HG03439 (cell line): ENCODE measurements around the gene TMEM266.
"Not testable (repeated sequence)": the region's sequence is repeated elsewhere in the genome, so short reads cannot be mapped to it uniquely, and the experiment has no call there.

Experiments
- ATAC-seq: cut with Tn5 transposase; IDR thresholded peaks from one replicate; pipeline ENCODE4 v1.9.1; 2021; ENCODE audit warnings: mild to moderate bottlenecking, moderate library complexity; ENCODE audit not compliant: unreplicated experiment

Gene TMEM266, protein sequence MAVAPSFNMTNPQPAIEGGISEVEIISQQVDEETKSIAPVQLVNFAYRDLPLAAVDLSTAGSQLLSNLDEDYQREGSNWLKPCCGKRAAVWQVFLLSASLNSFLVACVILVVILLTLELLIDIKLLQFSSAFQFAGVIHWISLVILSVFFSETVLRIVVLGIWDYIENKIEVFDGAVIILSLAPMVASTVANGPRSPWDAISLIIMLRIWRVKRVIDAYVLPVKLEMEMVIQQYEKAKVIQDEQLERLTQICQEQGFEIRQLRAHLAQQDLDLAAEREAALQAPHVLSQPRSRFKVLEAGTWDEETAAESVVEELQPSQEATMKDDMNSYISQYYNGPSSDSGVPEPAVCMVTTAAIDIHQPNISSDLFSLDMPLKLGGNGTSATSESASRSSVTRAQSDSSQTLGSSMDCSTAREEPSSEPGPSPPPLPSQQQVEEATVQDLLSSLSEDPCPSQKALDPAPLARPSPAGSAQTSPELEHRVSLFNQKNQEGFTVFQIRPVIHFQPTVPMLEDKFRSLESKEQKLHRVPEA

DNA sequence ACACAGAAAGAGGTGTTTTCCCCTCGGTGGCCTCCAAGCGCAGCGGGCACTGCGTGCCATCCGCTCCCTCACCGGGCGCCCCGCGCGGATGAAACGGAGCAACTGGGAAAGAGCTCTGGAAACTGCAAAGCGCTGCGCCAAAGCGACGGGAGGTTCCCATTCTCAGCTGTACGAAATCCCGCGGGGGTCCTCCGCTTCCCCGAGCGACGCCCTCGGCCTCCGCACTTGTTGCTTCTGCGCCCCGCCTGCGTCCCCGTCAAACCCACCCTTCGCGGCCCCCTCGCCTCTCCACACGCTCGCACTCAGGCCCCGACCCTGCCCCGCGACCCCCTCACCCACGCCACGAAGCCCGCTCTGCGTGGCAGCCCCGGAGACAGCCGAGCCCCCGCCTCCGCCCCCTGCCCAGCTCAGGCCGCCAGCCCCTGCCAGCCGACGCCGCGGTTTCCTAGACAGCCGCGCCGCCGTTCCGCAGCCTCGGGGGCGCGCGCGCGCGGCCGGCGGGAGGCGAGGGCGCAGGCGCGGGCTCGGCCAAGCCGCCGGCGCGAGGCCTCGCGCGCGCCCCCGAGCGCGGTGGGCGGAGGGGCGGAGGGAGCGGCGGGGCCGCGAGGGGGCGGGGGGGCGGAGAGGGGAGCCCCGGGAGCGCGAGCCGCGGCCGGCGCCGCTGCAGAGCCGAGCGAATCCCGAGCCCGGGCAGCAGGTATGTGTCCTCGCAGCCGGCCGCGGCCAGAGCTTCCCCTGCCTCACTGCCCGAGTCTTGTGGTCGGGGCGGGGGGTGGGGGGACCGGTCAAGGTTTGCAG is at the start of gene TMEM266:
TSS of gene TMEM266 (plus strand) at position 666 of the 798 bp plus-strand sequence. CDS start 74,279 bp downstream, outside the sequence.
- ATAC-seq: no peak

DNA sequence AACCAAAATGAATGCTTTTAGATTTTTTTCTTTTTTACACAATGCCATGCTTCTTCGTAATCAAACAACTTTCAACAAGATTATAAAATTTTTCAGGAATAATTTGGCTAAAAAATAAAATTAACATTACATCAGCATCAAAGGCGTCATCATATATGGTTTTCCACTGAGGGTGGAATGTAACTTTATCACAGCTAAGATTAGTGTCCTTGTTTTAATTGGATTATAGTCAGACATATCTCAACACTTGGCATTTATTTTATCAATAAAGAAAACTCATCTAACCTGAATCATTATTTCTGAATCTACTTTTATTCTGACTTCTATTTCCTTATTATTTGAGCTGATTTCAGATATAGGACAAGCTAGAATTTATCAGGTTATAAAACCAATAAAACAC is 49.2 kb upstream of the TMEM266 start:
- ATAC-seq: no peak

DNA sequence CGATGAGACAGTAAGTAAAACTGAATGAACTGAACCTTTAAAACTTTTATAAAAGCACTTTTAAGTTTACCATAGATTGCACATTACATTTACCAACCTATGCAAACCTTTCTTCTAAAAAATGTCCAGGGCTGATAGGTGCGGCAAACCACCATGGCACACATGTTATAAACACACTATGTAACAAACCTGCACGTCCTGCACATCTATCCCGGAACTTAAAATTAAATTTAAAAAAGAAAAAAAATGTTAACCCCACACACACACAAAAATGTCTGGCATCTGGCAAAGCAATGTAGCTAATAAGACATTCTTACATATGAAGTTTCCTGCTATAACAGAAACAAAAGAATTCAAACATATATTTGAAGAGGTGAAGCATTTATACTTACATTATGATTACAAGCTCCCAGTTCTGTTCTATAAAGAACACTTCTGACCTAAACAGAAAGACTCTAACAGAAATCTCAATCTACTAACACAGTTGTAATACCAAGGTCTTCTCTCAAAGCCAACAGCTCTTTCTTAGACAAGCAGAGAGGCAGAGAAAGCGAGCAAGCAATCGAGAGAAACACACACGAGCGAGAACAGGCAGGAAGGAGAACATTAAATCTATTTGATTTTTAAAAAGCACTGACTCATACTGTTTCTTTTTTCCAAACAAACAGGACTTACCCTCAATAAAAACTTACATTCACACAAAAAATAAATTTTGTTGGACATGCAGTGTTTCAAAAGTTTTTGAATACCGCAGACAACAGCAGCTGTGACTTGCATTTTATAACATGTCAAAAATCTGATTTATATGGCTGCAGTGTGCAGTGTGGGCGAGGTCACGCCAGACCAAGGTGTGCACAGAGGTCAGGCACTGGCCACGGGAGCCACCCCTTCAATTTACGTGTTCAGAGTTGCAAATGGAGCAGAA is 47.9 kb upstream of the TMEM266 start, which contains the start of gene NRG4:
TSS of gene NRG4 (minus strand) at position 798 of the 925 bp plus-strand sequence. CDS start 1,194 bp downstream, outside the sequence.
- no peak for ATAC-seq

DNA sequence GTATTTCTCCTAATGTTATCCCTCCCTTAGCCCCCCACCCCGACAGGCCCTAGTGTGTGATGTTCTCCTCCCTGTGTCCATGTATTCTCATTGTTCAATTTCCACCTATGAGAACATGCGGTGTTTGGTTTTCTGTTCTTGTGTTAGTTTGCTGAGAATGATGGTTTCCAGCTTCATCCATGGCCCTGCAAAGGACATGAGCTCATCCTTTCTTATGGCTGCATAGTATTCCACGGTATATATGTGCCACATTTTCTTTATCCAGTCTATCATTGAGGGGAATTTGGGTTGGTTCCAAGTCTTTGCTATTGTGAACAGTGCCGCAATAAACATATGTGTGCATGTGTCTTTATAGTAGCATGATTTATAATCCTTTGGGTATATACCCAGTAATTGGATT is 46.3 kb upstream of the TMEM266 start:
- ATAC-seq: not testable (repeated sequence)

DNA sequence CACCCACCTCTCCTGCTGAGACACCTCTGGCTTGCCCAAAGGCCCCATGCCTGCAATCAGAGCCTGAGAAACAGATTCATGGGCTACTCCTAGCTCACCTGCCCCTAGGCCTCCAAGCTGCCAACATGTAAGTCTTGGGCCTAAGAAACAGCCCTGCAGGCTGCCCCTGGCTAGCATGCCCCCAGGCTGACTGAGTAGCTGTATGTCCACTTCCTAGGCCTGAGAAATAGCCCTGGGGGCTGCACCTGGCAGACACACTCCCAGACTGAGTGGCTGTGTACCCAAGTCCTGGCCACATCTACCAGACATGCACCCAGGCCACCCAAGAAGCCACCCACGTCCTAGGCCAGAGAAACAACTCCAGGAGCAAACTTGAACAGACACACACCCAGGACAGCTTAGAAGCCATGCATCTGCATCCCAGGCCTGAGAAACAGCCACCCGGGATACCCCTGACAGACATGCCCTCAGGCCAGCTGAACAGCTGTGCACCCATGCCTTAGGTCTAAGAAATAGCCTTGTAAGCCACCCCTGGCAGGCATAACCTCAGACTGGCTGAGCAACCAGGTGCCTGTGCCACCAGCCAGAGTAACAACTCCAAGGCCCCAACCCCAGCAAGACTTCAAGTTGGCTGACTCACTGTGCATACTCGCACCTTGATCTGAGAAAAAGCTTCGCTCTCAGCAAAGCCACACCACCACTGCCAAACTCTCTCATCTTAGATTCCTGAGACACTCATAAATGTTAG is 35.6 kb upstream of the TMEM266 start:
- no peak for ATAC-seq

DNA sequence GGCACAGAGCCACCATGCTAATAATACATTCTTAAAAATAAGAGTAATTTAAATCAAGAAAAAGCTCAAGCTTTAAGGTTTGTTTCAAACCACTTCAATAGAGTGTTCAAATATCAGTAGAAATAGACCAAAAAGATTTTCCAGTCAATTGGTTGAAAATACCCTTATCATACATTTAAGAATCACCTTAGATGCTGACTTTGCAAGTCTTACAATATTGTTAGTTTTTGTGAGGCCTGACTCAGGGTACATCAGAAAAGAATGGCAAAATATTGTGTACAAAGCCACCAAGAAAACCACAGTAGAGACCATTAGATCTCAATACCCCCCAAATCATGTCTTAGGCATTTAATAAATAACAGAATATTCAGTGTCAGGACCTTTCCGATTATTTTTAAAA is 27.7 kb upstream of the TMEM266 start:
- ATAC-seq: no peak

DNA sequence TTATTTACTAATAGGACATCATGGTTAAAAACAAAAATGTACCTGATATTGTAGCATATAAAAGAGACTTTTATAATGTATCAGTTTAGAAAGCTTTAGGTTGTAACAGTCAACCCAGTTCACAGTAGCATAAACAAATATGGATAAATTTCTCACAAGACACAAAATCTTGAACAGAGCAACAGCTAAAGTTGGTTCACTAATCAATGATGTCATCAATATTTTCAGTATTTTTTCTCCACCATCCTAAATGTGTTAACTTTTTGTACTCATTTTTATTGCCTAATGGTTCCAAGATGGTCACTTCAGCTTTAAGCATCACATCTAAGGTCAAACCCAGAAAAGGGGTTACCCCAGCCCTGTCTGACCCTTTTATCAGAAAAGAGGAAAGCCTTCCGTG is 26.3 kb upstream of the TMEM266 start:
- no peak for ATAC-seq

DNA sequence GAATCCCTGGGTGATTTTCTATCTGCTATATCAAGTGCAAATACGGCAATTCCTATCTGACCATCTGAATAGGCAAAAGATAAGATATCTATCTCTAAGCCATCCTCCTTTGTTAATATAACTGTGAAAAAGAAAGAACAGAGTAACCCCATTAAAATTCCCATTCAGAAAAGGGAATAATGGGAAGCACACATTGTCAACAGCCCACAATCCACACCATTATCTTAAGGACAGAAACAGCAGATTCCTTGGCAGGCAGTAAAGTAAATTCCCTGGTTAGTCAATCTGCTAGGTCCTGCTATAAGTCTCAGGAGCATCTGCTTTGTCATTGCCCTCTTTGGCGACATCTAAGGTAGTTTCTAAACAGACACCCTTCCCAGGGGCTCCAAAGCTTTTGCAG is 25.7 kb upstream of the TMEM266 start:
- no peak for ATAC-seq

DNA sequence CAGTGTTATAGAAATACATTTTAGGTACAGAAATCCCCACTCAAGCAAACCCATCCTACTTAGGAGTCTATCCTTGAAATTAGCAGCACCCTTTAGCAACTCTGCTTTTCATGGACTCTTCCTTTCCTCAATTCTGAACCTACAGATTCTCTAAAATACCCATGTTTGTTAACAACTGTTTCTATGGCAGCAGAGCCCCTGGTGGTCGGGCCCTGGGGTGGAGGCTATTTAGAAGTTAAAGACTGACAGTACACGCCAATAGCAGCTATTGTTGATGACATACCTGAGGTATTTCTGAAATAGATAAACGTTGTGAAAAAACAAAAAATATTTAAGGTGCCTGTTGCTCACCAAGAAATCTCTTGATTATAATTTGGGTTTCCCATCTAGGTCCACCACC is 24.2 kb upstream of the TMEM266 start:
- ATAC-seq: no peak

DNA sequence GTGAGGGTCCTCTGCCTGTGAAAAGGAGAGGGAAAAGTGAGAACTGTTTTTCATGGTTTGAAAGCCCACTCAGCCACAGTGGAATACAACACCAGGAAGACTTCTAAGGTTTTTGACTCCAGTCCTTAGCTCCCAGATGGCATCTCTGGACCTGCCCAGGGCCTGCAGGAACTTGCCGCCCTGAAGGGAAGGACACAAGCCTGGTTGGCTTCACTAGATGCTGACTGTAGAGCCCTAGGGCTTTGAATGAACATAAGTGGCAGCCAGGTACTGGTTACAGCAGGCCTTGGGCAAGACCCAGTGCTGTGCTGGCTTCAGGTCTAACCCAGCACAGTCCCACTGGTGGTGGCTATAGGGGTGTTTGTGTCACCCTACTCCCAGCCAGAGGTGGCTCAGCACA is 21.3 kb upstream of the TMEM266 start:
- ATAC-seq: no peak

DNA sequence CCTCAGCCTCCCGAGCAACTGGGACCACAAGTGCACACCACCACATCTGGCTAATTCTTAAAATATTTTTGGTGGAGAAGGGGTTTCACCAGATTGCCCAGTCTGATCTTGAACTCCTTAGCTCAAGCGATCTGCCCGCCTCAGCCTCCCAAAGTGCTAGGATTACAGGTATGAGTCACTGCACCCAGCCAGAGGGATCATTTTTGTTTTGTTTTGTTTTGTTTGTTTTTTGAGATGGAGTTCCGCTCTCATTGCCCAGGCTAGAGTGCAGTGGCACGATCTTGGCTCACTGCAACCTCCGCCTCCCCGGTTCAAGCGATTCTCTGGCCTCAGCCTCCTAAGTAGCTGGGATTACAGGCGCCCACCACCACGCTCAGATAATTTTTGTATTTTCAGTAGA is 5.6 kb upstream of the TMEM266 start:
- not testable (repeated sequence) for ATAC-seq

DNA sequence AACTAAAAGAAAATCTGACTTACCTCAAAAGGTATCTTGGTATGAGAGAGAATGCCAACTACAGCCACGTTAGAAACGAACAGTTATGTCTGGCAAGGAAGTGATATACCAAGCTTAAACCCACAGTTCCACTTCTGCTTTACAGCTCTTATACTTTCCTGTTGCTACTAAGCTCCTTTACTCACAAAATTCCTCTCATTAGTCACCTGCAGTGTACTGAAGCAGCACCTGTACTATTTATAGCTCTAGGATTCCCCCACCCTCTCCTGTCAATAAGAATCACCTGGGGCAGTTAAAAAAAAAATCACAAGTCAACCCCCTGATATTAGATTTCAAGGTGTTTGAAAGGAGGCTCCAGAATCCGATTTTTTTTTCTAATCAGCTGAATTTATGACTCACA is 2.9 kb upstream of the TMEM266 start:
- ATAC-seq: no peak

DNA sequence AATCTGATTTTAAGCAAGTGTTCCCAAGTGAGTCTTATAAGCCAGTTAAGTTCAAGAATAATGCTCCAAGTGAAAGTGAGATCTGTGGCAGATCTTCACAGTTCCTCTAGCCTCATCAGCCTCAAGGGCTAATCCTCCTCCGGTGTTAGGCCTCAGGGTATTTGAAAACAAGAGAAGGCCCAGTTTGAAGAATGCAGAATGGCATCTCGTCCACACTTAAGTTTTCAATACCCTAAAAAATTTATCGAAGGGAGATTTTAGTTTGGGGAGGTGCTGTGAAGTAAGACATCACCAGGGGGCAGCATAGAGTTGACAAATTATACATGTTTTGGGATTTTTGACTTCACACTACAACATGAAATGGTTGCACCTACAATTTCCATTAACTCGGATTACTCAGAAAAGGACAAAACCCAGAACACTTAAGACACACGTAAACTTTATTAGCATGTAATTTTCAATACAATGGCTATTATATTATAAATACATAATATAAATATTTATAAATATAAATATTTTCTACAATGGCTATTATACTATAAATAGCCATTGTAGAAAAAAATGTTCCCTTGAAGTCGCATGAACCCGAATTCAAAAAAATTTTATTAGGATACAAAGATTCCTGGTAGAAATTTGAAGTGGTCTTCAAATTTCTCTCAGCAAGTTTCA is 2.3 kb upstream of the TMEM266 start:
- ATAC-seq: no peak

DNA sequence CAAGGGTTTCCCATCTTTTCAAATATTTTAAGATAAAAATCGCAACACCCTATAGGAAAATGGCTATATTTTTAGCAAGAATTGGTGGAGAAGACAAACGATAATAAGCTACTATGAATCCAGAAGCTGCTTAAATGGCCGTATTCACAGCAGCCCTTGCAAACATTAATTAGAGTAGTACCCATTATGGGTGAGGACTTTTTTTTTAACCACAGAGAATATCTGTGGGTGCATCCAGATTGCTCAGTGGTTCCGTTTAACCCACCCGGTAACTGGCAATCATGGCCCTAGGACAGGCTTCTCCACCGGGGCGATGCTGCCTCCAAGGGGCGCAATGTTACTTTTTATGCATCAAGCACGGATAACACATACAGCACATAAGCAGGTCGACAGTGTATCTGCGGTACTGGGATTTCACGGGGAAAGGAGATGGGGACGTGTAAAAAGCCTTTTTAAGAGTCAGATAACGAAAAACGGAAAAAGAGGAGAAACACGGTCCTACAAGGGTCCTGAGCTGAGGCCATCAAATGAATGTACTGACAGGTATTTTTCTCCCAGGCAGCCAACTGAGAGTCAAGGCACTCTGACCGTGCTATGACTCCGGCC is 968 bp upstream of the TMEM266 start:
- no peak for ATAC-seq

DNA sequence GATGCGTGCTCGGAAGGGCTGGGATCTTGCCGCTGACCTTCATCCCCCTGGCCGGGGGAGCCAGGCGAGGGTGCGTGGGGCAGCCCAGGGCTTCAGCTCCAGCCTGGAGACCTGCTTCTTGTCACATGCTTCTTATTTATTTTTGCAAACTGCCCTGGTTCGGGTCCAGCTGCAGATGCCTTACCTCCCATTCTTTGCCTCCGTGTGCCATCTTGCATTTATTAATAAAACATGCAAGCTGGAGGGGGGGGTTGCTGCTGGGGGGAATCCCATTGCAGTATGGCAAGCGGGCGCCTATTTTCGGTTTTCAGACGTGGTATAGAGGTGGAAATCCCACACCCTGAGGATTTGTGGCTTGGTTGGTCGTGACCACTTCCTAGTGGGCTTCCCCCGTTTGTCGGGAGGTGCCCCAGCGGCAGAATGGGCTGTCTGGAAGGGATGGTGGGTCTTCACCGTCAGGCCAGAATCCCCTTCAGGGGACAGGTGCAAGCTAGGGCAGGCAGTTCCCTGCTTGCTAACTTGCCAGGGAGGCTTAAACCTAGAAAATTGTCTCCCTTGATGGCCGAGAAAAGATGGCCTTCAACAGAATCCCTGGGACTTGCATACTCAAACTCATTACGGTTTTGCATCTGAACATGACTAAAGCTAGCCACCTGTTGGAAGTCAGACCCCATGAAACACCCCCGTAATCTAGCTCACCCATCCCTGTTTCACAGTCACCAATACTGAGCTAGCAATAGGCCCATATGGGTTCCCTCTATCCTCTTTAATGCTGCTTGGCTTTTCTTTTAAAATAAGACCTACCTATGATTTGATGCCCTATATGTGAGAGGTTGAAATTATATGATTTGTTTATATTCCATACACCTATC is 569 bp downstream of the TMEM266 start:
- ATAC-seq: no peak

DNA sequence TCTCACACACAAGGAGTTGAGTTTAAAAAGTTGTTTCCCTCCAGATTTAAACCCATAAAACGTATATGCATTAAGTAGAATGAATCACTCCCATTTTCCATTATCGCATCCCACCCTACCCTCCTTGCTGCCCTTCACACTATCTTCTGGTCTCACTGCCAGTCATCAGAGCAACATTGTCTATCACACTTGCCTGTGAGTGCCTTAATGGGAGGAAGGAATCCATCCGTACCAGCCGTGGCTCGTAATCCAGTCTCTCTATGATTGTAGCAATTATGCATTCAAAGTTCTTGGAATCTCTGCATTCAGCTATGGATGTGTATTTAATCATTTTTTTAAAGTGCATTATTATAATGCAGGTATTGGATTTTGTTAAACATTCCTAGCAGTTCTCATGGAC is 1.9 kb downstream of the TMEM266 start:
- ATAC-seq: no peak

DNA sequence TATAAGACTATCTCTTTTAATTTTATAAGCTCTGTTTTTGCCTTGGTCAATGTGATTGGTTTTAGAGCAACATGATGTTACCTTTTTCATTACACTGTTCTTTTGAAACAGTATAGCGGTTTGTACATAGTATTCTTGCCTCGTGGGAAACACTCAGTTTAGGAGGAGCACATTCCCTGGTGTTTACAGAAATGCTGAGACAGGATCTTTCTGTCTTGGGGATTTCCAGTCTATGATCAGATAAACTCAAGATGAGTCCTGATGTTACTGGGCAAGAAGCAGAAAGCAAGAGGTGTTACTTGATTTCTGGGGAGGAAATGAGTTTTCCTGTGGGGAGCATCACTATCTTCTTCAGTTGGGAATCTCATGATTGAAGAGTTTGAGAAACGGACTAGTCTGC is 2.5 kb downstream of the TMEM266 start:
- no peak for ATAC-seq

DNA sequence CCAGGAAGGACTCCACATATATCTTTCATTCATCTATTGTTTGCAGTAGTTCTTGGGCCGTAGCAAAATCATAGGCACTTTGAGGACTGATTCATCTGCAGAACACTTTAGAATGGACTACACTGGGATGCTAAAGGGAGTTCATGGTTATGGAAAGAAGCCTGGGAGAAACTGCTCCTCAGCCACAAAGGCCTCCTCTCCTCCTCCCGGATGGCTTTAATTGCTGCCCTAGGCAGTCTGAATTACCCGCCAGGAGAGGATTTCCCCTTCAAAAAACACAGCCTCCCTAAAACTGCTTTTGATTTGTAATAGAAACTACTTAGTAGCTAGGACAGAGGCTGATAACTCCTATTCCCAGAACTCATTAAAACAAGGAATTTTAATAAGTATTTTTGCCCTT is 4.6 kb downstream of the TMEM266 start:
- ATAC-seq: no peak
